SHP77 treated with DMSO at 0.1 percent for 48 hours (cell line): Measurements from ENCODE around the gene ABHD17A.
"Not testable (repeated sequence)": the region's sequence is repeated elsewhere in the genome, so short reads cannot be mapped to it uniquely, and the experiment has no call there.

Source experiments
- DNase-seq: peaks from one replicate; lab custom pipeline; 2025; lab: John Stamatoyannopoulos, UW

The ABHD17A gene

DNA sequence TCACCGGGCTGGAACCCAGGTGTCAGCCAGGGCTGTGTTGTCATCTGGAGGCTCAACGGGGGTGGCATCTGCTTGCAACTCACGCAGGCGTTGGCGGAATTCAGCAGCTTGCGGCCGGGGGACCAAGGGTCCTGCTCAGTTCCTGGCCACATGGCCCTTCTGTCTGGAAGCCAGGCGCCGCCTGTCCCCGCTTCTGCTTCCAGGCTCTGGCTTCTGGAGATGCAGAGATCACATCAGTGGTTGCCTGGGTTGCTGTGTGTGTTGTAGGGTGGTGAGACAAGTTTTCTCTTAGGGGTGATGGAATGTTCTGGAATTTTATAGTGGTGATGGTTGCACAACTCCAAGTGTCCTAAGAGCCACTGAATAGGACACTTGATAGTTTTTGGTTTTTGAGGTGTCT is 24.9 kb upstream of the ABHD17A start:
- no peak for DNase-seq

DNA sequence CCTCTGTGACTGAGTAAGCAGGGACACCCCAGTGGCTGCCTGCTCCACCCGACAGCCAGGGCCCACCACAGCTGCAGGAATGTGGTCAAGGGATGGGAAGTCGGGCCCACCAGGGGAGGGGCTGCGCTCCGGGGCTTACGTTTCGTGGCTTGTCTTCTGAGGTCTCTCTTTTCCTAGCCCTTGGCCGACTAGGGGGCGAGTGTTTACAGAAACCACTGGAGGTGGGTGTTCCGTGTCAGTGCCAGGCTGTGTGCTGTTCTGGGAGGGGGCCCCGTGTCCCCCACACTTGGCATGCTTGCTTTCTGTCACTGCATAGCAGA is 24.4 kb upstream of the ABHD17A start:
- no peak for DNase-seq

DNA sequence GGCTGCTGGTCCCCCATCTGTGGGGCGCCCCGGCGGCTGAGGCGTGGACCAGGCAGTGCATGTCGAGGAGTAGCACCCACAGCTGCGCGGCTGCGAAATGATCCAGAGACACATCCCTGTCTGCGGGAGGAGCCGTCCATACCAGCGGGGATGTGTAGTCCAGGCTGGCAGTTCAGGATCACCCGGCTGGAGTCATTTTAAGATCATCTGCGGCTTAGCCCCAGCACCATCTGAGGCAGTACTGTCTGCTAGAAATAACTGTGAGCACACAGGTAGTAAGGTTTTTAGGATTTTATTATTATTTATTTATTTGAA is 23.0 kb upstream of the ABHD17A start:
- no peak for DNase-seq

DNA sequence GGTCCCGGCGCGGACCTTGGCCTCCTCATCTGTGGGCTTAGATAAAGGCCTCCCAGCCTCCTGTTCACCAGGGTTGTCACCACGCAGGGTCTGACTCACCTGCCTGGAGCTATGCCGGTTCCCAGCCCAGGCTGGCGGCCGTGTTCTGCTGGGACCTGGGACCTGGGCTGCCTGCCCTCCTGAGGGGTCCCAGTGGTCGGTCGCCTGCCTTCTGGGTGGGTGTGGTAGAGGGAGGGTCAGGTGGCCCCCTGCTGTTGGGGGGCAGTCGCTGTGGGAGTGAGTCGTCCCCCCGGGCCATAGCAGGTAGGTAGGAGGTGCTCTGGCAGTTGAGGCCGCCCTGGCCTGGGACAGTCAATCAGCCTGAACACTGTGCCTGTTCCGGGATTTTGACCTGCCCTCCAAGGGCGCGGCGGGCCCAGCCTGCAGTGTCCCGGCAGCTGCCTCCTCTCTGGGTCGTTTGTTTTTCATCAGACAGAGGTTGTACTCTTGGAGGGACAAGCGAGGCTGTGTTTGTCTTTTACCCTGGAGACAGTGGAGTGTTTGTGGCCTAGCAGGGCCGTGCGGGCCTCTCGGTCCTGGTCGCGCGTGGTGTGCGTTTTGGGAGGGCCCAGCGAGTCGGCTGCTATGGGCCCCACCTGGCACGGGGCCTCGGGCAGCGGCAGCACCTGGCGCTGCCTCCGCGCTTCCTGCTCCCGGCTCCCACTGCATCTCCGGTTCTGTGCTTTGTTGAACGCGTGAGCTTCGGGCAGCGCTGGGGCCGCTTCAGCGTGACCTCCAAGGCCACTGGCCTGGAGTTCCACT is 22.5 kb upstream of the ABHD17A start:
- peak; percentile 33 for DNase-seq

DNA sequence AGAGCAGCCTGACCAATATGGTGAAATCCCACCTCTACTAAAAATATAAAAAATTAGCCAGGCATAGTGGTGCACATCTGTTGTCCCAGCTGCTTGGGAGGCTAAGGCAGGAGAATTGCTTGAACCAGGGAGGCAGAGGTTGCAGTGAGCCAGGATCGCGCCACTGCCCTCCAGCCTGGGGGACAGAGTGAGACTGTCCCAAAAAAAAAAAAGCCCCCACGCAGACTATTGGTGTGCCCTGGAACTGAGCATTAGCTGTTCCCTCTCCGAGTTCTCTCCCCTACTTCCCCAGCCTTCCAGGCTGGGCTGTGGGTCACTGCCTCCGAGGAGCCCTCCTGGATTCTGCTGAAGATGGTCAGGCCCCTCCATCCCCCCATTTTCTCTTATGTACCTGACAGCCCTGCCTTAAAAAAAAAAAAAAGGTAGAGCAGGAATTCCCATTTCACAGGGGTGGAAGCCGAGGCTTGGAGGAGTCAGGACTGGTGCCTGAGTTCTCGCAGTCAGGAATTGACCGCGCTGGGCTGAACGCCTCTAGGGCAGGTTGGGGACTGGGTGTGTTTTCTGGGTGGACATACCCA is 21.8 kb upstream of the ABHD17A start:
- DNase-seq: no peak

DNA sequence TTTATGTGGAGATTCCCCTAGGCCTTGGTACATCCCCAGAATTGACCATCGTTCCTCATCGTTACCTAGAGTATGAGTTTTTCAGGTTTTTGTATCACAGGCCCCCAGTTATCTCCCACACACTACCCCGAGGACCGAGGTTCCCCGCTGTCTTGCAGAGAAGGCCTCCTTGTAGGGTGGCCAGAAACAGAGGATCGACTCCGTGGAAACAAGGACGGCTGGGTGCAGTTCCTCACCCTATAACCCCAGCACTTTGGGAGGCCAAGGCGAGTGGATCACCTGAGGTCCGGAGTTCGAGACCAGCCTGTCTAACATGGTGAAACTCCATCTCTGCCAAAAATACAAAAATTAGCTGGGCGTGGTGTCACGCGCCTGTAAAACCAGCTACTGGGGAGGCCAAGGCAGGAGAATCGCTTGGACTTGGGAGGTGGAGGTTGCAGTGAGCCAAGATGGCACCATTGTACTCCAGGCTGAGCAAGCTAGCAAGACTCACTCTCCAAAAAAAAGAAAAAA is 20.6 kb upstream of the ABHD17A start:
- DNase-seq: no peak

DNA sequence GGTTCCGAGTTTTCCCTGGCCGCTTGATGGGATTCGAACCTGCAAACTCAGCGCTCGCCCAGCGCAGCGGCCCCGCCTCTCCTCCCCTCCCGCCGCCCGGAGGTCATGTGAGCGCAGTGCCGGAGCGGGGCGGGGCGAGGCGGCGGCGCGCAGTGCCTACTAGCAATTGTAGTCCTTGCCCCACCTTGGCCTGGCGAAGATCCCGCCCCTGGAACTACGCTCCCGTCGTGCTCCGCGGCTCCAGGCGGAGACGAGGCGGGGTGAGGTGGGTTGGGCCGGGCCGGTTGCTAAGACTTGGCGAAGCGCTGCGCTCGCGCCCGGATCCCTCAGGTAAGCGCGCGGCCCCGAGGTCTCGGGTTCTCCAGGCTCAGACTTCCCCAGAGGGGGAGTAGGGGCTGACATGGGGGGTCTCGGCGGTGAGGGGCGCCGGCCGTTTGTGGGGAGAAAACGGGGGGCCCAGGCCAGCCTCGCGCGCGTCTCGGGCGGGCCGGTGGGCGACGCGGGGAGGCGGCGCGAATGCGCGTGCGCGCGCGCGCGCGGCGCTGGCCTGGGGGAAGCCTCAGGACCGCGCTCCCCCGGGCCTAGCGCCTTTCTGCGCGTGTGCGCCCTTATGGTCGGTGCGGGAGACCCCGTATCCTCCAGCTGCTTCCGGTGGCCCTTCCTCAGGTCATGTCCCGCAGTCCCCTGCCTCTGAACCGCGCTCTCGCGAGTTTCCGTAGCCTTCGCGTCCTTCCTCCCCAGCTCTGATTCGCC is 20.0 kb upstream of the ABHD17A start, which contains the start of the genes ADAT3 and SCAMP4:
TSS of gene ADAT3 (plus strand) at position 290 of the 753 bp plus-strand sequence. CDS start 6,649 bp downstream, outside the sequence.
TSS of gene SCAMP4 (plus strand) at position 290 of the 753 bp plus-strand sequence. CDS start 9,621 bp downstream, outside the sequence.
- peak; percentile 93 for DNase-seq

DNA sequence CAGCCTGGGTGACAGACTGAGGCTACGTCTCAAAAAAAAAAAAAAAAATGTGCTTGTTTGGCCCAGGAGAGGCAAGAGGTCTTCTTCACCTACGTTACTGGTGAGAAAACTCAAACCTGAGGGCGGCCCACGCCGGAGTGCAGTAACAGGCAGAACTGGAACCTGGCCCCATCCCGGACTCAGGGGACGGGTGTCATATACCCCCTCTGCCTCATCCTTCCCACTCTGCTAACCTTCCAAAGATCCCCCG is 19.5 kb upstream of the ABHD17A start:
- no peak for DNase-seq

DNA sequence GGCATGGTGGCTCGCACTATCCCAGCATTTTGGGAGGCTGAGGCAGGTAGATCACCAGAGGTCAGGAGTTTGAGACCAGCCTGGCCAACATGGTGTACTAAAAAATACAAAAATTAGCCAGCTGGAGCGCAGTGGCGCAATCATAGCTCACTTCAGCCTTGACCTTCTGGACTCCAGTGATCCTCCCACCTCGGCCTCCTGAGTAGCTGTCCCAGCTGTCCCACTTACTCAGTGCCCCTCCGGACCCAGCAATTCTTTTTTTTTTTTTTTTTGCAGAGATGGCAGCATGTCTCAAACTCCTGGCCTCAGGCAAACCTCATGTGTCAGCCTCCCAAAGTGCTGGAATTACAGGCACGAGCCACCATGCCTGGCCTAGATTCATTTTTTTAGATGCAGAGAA is 17.6 kb upstream of the ABHD17A start:
- no peak for DNase-seq

DNA sequence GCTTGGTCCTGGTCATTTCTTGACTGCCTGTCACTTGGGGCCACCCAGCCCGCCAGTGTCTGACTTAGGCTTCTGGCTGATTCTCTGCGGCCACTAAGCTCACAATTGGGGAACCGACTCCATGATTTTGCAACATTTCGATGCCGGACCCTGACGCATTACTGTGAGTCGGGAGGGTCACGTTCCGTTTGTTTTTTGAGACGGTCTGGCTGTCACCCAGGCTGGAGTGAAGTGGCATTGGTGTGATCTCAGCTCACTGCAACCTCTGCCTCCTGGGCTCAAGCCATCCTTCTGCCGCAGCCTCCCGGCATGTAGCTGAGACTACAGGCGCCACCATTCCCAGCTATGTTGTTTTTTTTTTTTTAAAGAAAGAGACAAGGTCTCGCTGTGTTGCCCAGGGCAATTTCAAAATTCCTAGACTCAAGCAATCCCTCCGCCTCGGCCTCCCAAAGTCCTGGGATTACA is 16.7 kb upstream of the ABHD17A start:
- DNase-seq: no peak

DNA sequence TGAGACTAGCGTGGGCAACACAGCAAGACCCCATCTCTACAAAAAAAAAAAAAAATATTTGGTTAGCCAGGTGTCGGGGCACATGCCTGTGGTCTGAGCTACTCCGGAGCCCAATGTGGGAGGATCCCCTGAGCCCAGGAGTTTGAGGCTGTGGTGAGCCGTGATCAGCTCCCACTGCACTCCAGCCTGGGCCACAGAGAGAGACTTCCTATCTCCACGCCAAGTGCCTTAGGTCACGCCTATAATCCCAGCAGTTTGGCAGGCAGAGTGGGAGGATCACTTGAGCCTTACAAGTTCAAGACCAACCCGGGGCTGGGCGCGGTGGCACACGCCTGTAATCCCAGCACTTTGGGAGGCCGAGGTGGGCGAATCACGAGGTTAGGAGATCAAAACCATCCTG is 11.2 kb upstream of the ABHD17A start:
- no peak for DNase-seq

DNA sequence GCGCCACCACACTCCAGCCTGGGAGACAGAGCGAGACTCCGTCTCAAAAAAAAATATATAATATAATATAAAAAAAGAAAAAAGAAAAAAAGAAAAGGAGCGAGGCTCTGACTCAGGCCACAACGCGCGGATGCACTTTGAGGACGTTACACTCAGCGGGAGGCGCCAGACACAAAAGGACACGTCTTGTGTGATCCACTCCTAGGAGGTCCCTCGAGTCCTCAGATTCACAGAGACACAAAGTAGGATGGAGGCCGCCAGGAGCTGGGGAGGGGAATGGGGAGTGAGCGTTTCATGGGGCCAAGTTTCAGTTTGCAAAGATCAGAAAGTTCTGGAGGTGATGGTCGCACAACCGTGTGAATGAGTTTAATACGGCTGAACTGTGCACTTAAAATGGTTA is 8.5 kb upstream of the ABHD17A start:
- no peak for DNase-seq

DNA sequence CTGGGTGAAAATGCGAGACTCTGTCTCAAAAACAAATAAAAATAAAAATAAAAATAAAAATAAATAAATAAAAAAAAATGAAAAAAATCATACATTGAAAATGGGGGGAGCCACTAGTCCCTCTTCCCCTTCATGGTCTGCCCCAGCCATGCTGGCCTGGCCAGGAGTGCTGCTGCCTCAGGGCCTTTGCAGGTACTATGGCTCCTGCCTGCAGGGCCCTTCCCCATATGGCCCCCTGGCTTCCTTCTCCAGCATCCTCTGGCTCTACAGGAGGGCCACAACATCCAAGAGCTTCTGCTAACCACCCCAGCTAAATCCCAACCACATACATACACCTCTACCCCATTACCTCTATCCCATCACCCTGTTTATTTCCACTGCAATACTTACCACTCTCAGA is 4.6 kb upstream of the ABHD17A start:
- DNase-seq: no peak

DNA sequence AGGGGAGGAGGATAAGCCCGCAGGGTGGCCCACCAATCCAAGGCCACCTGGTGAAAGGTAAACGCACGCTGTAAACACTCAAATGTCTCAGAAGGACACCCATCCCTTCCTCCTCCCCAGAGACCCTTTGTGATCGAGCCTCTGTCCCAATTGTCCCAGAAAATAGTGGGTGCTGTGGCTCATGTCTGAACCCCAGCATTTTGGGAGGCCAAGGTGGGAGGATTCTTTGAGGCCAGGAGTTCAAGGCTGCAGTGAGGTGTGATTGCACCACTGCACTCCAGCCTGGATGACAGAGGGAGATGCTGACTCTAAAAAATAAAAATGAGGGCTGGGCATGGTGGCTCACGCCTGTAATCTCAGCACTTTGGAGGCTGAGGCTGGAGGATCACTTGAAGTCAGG is 3.1 kb upstream of the ABHD17A start:
- DNase-seq: no peak

DNA sequence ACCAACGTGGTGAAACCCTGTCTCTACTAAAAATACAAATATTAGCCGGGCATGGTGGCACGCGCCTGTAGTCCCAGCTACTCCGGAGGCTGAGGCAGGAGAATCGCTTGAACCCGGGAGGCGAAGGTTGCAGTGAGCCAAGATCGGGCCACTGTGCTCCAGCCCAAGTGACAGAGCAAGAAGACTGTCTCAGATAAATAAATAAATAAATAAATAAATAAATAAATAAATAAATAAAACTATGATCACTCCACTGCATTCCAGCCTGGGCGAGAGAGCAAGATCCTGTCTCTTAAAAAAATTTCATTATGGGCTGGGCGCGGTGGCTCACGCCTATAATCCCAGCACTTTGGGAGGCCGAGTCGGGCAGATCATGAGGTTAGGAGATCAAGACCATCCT is 1.1 kb upstream of the ABHD17A start:
- not testable (repeated sequence) for DNase-seq

DNA sequence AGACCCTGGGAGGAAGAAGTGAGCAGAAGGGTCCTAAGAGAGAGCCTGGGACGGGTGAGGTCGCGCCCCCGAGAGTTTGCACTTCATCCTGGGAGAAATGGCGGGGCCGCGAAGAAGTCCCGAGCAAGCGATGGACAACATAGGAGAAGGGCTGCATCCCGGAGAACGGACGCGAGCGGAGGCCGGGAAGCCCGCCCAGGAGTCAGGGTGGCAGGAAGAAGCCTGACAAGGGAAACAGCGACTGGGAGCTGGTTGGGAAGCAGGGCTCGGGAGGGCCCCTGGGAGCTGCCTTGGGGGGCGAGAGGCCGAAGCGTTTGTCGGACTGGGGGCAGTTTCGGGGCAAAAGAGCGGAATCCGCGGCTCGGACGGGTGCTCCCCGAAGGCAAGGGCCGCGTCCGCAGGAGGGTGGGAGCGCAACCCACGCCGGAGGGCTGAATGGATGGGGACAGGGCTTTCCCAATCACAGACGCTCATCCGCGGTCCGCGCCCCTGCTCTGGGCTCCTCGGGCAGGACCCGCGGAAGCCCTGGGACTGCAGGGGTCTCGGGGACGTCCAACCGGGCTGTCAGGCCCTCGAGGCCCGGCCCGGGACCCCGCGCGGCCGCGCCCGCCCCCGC is 469 bp downstream of the ABHD17A start:
- DNase-seq: no peak

DNA sequence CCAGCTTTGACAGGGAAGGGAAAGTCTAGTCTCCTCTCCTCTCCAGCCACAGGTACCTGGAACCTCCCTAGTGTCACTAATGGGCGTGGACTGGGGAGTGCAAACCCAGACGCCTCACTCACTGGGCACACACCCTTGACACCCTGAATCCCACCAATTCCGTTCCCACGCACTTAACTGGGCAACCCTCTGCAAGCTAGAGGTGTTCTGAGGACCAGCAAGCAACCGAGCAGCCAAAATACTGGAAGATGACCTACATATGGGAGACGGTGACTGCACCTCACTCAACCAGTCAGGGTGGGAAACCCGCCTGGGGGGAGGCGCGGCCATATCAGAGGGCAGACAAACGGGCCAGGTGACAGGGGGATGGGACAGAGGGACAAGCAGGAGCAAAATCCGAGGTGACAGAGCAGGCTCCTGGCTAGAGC is 991 bp downstream of the ABHD17A start:
- DNase-seq: no peak

DNA sequence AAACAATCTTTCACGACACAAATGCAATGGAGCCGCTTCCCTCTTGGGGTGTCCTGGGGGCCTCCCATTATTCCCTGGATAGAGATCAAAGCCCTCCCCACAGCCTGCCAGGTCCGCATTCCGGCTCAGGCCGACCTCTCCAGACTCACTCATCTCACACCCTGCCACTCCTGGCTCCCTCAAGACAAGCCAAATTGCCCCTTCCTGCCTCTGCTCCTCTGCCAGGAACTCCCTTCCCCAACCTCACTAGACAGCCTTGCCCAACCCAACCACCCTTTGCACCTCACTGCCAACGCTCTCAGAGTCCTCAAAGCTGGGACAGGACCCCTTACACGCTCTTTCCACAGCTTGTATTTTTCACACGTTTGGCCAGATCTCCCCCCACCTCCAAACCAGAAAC is 1.5 kb downstream of the ABHD17A start:
- DNase-seq: no peak

DNA sequence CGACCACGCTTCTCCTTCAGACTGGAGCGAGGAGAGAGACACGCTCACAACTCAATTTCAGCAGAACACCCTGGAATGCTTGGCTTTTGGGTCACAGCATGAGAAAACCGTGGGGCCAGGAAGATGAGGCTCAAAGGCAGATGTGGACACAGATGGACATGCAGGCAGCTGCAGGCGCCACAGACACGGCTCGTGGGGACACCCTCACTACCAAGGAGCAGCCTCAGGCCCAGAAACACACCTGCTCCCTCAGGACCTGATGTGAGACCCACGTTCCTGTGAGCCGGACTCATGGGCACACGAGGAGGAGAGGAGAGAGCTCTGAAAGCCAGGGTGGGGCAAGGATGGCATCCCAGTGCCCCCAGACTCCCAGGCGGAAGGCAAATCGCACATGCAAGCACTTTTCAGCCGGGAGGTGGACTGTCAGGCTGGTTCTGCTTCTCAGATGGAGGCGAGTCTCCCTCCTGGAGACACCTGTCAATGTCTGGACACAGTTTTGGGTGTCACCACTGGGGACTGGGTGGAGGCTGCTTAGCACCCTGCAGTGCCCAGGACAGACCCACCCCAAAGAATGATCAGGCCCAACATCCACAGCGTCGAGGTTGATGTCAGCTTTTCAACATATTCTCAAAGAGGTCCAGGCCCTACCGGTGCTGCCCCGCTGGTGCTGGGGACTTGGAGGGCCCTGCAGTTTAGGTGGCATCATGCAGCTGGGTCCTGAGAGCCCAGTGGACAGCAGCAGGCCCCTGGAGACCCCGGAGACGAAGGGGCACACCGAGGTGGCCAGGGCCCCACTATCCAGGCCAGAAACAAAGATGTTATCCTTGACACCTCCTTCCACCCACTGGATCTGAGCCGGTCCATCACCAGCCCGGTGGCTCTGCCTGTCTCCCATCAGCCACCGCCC is 2.3 kb downstream of the ABHD17A start:
- no peak for DNase-seq

DNA sequence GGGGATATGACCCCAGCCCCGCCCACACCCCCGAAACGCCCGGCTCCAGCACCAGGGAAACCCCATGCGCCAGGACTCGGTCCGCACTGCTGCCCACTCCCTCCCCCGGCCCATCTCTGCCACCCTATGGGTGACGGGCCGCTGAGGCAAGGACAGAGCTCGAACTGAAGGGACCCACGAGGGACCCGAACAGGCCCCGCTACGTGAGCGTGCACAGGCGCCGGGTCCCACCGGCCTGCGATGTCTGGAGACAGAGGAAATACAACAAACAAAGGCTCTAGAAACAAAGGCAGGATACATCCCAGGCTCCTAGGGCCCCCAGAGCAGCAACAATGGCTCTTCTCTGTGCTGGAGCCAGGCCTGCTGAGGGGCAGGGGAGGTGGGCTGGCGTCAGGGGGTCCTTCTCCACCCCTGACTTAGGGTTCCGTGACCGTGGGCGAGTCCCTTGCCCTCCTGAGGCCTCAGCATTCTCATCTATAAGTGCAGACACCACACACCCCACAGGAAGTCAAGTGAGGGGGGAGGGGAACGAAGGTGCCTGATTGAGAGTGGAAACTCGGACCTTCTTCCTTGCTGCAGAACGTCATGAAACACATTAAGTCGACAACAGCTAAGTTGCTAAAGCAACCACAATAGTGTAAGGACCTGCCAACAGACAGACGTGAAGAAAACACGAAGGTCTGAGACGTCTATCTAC is 3.1 kb downstream of the ABHD17A start:
- no peak for DNase-seq
